Endodermal cell (in vitro differentiated cells): ENCODE measurements around the gene ALS2. TPM values are rescaled to one million over a fixed set of nuclear protein-coding genes. Genes with fewer than 3 reads are reported as not detected.

Source experiments
- DNase-seq: peaks from one replicate; pipeline ENCODE4 v3.0.0-alpha.2; 2017
- H3K27ac ChIP-seq: 2 replicates; pipeline ENCODE4 v1.5.1; 2013; ENCODE audit warnings: mild to moderate bottlenecking, low read depth, low read length, moderate library complexity
- H3K27me3 ChIP-seq: 2 replicates; pipeline ENCODE4 v1.6.1; 2013; ENCODE audit warnings: mild to moderate bottlenecking, low read length, moderate library complexity; ENCODE audit not compliant: insufficient read depth, control insufficient read depth, poor library complexity, severe bottlenecking
- H3K36me3 ChIP-seq: 2 replicates; pipeline ENCODE4 v1.7.0; 2013; ENCODE audit warnings: mild to moderate bottlenecking, low read length, moderate library complexity; ENCODE audit not compliant: control insufficient read depth, insufficient read depth
- H3K4me1 ChIP-seq: one replicate; pipeline ENCODE4 v1.7.0; 2013; ENCODE audit warnings: low read length; ENCODE audit not compliant: control insufficient read depth, insufficient read depth
- H3K4me3 ChIP-seq: 2 replicates; pipeline ENCODE4 v1.5.1; 2013; ENCODE audit warnings: mild to moderate bottlenecking, low read length, moderate library complexity
- H3K9ac ChIP-seq: 2 replicates; pipeline ENCODE4 v1.6.1; 2013; ENCODE audit warnings: mild to moderate bottlenecking, low read length, moderate library complexity; ENCODE audit not compliant: poor library complexity, severe bottlenecking; ENCODE audit errors: extremely low read depth
- H3K9me3 ChIP-seq: 2 replicates; pipeline ENCODE4 v1.6.1; 2013; ENCODE audit warnings: mild to moderate bottlenecking, low read length, moderate library complexity; ENCODE audit not compliant: control insufficient read depth
- H3K27ac Mint-ChIP-seq: 2 replicates; pipeline ENCODE4 v1.8.0; 2020; ENCODE audit warnings: mixed read lengths
- H3K27me3 Mint-ChIP-seq: 2 replicates; pipeline ENCODE4 v1.8.0; 2021; ENCODE audit warnings: mild to moderate bottlenecking, mixed read lengths; ENCODE audit not compliant: insufficient read depth
- H3K36me3 Mint-ChIP-seq: 2 replicates; pipeline ENCODE4 v1.8.0; 2020; ENCODE audit warnings: low read depth, mixed read lengths
- H3K4me1 Mint-ChIP-seq: 2 replicates; pipeline ENCODE4 v1.8.0; 2020; ENCODE audit warnings: mixed read lengths
- H3K4me3 Mint-ChIP-seq: 2 replicates; pipeline ENCODE4 v1.8.0; 2020; ENCODE audit warnings: mild to moderate bottlenecking, moderate library complexity, mixed read lengths
- H3K9me3 Mint-ChIP-seq: 2 replicates; pipeline ENCODE4 v1.8.0; 2020; ENCODE audit warnings: mild to moderate bottlenecking, mixed read lengths
- WGBS, 2 experiments: methylation state at CpG; one replicate each; pipeline versions ENCODE4 v1.1.5 to v1.1.7; 2013; ENCODE audit warnings: missing lambda C conversion rate in 2 of 2, mixed read lengths in 1 of 2; ENCODE audit not compliant: insufficient coverage in 1 of 2, insufficient read length in 1 of 2; 5-methylcytosine and 5-hydroxymethylcytosine counted together
- total RNA-seq, 2 donors: library from RNA; stranded (reverse); fragmentation: NEBNext Ultra II Directional in 1 of 2; extraction: Animal tissue kit (Norgen Biotek cat#: 25700) in 1 of 2; gene quantifications; 2 replicates in 1 of 2; 3 replicates in 1 of 2; pipeline ENCODE4 v1.2.1, GENCODE V29; 2021
- TF ChIP-seq, protein P1 (sequence below): fragments of 200-600 bp; sonication (generic); conservative IDR thresholded peaks from 2 replicates; pipeline ENCODE4 v1.5.0; 2021; ENCODE audit warnings: antibody characterized with exemption, mild to moderate bottlenecking

Gene ALS2
- total RNA-seq, 2 donors from 2014 or later = 56.6 to 58.5 TPM

DNA sequence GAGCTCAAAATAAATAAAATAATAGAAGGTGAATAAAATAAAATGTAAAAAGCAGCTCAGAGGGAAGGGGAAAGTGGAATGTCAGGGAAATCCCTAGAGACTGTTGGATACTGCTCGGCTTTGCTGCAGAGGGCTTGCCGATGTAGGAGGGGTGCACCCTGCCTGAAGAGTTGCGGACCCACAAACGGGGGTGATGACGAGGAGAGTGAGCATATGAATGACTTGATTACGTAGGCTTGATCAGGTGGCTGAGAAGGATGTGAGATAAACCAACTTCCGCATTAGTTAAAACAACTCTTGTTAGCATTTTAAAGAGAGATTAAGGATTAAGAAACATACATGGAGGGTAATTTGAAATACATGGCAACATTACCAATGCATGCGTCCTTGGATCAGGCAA lies 116.4 kb downstream of the ALS2 start:
- Histone ChIP-seq H3K4me1 (no peaks in the 10 kb centered on the region), H3K36me3 (no peaks in the 10 kb centered on the region), H3K4me3 (no peak overlapping the region), H3K9me3 (no peaks in the 10 kb centered on the region), H3K27ac (no peak overlapping the region), H3K27me3 (no peaks in the 10 kb centered on the region), H3K9ac (no peak overlapping the region)
- no peak overlapping the region for H3K27ac Mint-ChIP-seq
- no peak overlapping the region for H3K4me3 Mint-ChIP-seq
- 86 to 89% methylated on average over 7 to 8 of the region's 8 CpGs for WGBS, 2 experiments
- no peak for DNase-seq
- no peaks in the 10 kb centered on the region for H3K27me3 Mint-ChIP-seq
- peaks cover 2% of the 10 kb centered on the region for H3K4me1 Mint-ChIP-seq
- no peaks in the 10 kb centered on the region for H3K36me3 Mint-ChIP-seq
- no peaks in the 10 kb centered on the region for H3K9me3 Mint-ChIP-seq
- TF ChIP-seq, protein P1, sequence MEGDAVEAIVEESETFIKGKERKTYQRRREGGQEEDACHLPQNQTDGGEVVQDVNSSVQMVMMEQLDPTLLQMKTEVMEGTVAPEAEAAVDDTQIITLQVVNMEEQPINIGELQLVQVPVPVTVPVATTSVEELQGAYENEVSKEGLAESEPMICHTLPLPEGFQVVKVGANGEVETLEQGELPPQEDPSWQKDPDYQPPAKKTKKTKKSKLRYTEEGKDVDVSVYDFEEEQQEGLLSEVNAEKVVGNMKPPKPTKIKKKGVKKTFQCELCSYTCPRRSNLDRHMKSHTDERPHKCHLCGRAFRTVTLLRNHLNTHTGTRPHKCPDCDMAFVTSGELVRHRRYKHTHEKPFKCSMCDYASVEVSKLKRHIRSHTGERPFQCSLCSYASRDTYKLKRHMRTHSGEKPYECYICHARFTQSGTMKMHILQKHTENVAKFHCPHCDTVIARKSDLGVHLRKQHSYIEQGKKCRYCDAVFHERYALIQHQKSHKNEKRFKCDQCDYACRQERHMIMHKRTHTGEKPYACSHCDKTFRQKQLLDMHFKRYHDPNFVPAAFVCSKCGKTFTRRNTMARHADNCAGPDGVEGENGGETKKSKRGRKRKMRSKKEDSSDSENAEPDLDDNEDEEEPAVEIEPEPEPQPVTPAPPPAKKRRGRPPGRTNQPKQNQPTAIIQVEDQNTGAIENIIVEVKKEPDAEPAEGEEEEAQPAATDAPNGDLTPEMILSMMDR = no peak

DNA sequence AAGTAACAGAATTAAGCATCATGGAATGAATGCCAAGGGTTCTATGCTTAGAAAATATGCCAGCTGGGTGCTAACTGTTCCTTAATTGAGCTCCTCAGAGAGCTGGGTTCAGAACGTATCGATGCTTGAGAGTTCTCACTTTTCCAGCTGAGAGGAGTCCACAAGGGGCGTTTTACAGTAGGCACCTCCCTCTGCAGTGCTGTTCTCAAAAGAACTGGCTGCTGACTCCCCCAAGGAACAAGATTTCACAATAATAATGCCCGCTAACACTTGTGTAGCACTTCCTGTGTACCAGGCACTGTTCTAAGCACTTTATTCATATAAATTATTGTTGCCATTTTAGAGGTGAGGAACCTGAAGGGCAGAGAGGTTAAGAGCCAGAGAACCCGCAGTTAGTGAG lies 119.4 kb downstream of the ALS2 start:
- 62 to 71% methylated on average over 3 to 5 of the region's 5 CpGs for WGBS, 2 experiments
- H3K27me3 Mint-ChIP-seq = no peaks in the 10 kb centered on the region
- H3K4me3 Mint-ChIP-seq = no peak overlapping the region
- no peak overlapping the region for H3K4me3 ChIP-seq
- no peak for DNase-seq
- peaks cover 7% of the 10 kb centered on the region for H3K4me1 Mint-ChIP-seq
- H3K36me3 Mint-ChIP-seq = no peaks in the 10 kb centered on the region
- H3K27ac ChIP-seq = no peak overlapping the region
- no peak overlapping the region for H3K27ac Mint-ChIP-seq
- no peaks in the 10 kb centered on the region for H3K9me3 ChIP-seq
- no peak overlapping the region for H3K9ac ChIP-seq
- H3K9me3 Mint-ChIP-seq = no peaks in the 10 kb centered on the region
- TF ChIP-seq, protein P1 = no peak
- no peaks in the 10 kb centered on the region for H3K36me3 ChIP-seq
- no peaks in the 10 kb centered on the region for H3K27me3 ChIP-seq
- H3K4me1 ChIP-seq = no peaks in the 10 kb centered on the region

DNA sequence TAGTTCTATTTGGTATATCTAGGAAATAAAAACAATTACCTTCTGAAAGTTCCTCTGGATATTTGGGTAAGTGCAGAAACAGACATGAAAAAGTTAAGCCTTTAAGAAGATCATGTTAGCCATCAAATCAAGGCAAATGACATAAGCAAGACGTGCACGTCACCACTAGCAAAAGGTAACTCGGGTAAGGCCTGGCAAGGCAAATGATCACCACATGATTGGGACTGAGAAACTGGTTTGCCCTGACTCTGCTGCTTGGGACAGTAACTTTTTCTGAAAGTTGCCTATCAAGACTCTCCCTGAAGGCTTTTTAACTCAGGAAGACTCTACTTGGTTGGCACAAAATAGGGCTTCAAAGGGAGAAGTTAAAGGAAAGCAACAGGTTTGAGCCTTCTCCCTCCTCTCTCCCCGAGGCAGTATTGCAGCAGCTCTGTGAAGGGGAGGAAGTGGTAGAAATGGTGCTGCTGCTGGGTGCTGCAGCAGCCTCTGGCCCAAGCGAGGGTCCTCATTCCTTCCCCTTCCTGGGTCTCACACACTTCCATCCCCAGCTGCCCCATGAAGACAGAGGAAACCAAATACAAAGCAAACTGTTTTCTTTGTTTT lies 120.3 kb downstream of the ALS2 start:
- Mint-ChIP-seq H3K4me3 (no peak overlapping the region), H3K9me3 (no peaks in the 10 kb centered on the region), H3K36me3 (no peaks in the 10 kb centered on the region), H3K27ac (no peak overlapping the region), H3K4me1 (peaks cover 7% of the 10 kb centered on the region), H3K27me3 (no peaks in the 10 kb centered on the region)
- 94 to 97% methylated on average over 3 to 4 of the region's 5 CpGs for WGBS, 2 experiments
- H3K27me3 ChIP-seq = no peaks in the 10 kb centered on the region
- H3K36me3 ChIP-seq = no peaks in the 10 kb centered on the region
- no peak overlapping the region for H3K9ac ChIP-seq
- DNase-seq = no peak
- no peaks in the 10 kb centered on the region for H3K9me3 ChIP-seq
- no peaks in the 10 kb centered on the region for H3K4me1 ChIP-seq
- H3K4me3 ChIP-seq = no peak overlapping the region
- no peak overlapping the region for H3K27ac ChIP-seq
- TF ChIP-seq, protein P1 = no peak
